Parathyroid adenoma (tissue), 2 donors: ENCODE results near the gene LEKR1.

Source experiments
- H2AFZ ChIP-seq: fragments of 300-600 bp; sonication (generic); one replicate; pipeline ENCODE4 v1.7.0; 2017; ENCODE audit warnings: antibody characterized with exemption, mild to moderate bottlenecking
- H3K27ac ChIP-seq: fragments of 300-600 bp; sonication (generic); one replicate; pipeline ENCODE4 v1.7.0; 2017
- H3K27me3 ChIP-seq: fragments of 300-600 bp; sonication (generic); one replicate; pipeline ENCODE4 v1.7.0; 2017; ENCODE audit warnings: low read length; ENCODE audit not compliant: control insufficient read depth, insufficient read depth
- H3K36me3 ChIP-seq: fragments of 300-600 bp; sonication (generic); one replicate; pipeline ENCODE4 v1.7.0; 2017; ENCODE audit warnings: low read length; ENCODE audit not compliant: control insufficient read depth, insufficient read depth
- H3K4me1 ChIP-seq: fragments of 300-600 bp; sonication (generic); one replicate; pipeline ENCODE4 v1.7.0; 2017; ENCODE audit warnings: control low read depth
- H3K4me2 ChIP-seq: fragments of 300-600 bp; sonication (generic); one replicate; pipeline ENCODE4 v1.7.0; 2017; ENCODE audit warnings: low read length
- H3K4me3 ChIP-seq: fragments of 300-600 bp; sonication (generic); one replicate; pipeline ENCODE4 v1.7.0; 2017; ENCODE audit warnings: low read depth, low read length
- H3K79me2 ChIP-seq: fragments of 300-600 bp; sonication (generic); one replicate; pipeline ENCODE4 v1.7.0; 2017; ENCODE audit warnings: control low read depth
- H3K9ac ChIP-seq: fragments of 300-600 bp; sonication (generic); one replicate; pipeline ENCODE4 v1.7.0; 2017; ENCODE audit warnings: mild to moderate bottlenecking
- H3K9me3 ChIP-seq: fragments of 300-600 bp; sonication (generic); one replicate; pipeline ENCODE4 v1.7.0; 2017; ENCODE audit warnings: low read length; ENCODE audit not compliant: control insufficient read depth
- CTCF ChIP-seq: fragments of 300-600 bp; sonication (generic); IDR thresholded peaks from one replicate; pipeline ENCODE4 v1.7.0; 2017; ENCODE audit warnings: antibody characterized with exemption, mild to moderate bottlenecking
- donor health status: primary hyperparathyroidism.

The LEKR1 gene

GRCh38 chr3:157088601-157089454, 262.7 kb downstream of the LEKR1 start:
- Histone ChIP-seq H3K27me3 (no peaks in the 10 kb centered on the region), H3K27ac (peak overlapping the region; percentile 99), H3K79me2 (no peaks in the 10 kb centered on the region), H2AFZ (peak overlapping the region; percentile 99), H3K36me3 (no peaks in the 10 kb centered on the region), H3K9ac (peak overlapping the region; percentile 88), H3K4me2 (peak overlapping the region; percentile 100), H3K9me3 (no peaks in the 10 kb centered on the region), H3K4me1 (peaks cover 38% of the 10 kb centered on the region), H3K4me3 (peak overlapping the region; percentile 86)
- TF ChIP-seq CTCF = peak; percentile 30

GRCh38 chr3:157089455-157090221, 263.5 kb downstream of the LEKR1 start:
- H3K4me1 ChIP-seq = peaks cover 38% of the 10 kb centered on the region
- peak overlapping the region; percentile 100 for H3K4me2 ChIP-seq
- no peaks in the 10 kb centered on the region for H3K27me3 ChIP-seq
- no peak overlapping the region for H3K9ac ChIP-seq
- no peaks in the 10 kb centered on the region for H3K79me2 ChIP-seq
- no peaks in the 10 kb centered on the region for H3K36me3 ChIP-seq
- peak overlapping the region; percentile 14 for H3K4me3 ChIP-seq
- peak overlapping the region; percentile 99 for H3K27ac ChIP-seq
- H3K9me3 ChIP-seq = no peaks in the 10 kb centered on the region
- H2AFZ ChIP-seq = peak overlapping the region; percentile 99
- no peak for TF ChIP-seq CTCF

- Histone ChIP-seq H3K79me2 (no peaks in the 10 kb centered on the region), H3K4me1 (peaks cover 38% of the 10 kb centered on the region), H3K9ac (no peak overlapping the region), H3K36me3 (no peaks in the 10 kb centered on the region), H3K4me2 (no peak overlapping the region), H3K27me3 (no peaks in the 10 kb centered on the region), H3K27ac (no peak overlapping the region), H2AFZ (no peak overlapping the region), H3K9me3 (no peaks in the 10 kb centered on the region), H3K4me3 (no peak overlapping the region)
- TF ChIP-seq CTCF = no peak
These were observed 265.1 kb downstream of the LEKR1 start for GRCh38 chr3:157091083-157091833.

- TF ChIP-seq CTCF = no peak
- no peak overlapping the region for H3K4me2 ChIP-seq
- H2AFZ ChIP-seq = no peak overlapping the region
- no peak overlapping the region for H3K27ac ChIP-seq
- no peaks in the 10 kb centered on the region for H3K36me3 ChIP-seq
- no peak overlapping the region for H3K4me3 ChIP-seq
- H3K79me2 ChIP-seq = no peaks in the 10 kb centered on the region
- no peaks in the 10 kb centered on the region for H3K9me3 ChIP-seq
- peaks cover 30% of the 10 kb centered on the region for H3K4me1 ChIP-seq
- H3K27me3 ChIP-seq = no peaks in the 10 kb centered on the region
- H3K9ac ChIP-seq = no peak overlapping the region
These were observed 266.1 kb downstream of the LEKR1 start for GRCh38 chr3:157092230-157092629.
